Activated naive CD8-positive, alpha-beta T cell treated with anti-CD3 and anti-CD28 coated beads, Interleukin-2, amount 50 U/mL, for 24 hours (primary cell): ENCODE measurements around the gene ATG10.
"Not testable (repeated sequence)": the region's sequence is repeated elsewhere in the genome, so short reads cannot be mapped to it uniquely, and the experiment has no call there.

Experiments
- ATAC-seq: fragments of 150-1000 bp; cut with Tn5 transposase; one replicate; pipeline ENCODE4 v1.10.0; 2021
- DNase-seq: peaks from one replicate; pipeline ENCODE4 v3.0.0; 2021
- H3K27ac Mint-ChIP-seq: one replicate; pipeline ENCODE4 v1.8.0; 2021; ENCODE audit warnings: mild to moderate bottlenecking, mixed read lengths
- H3K27me3 Mint-ChIP-seq: one replicate; pipeline ENCODE4 v1.8.0; 2021; ENCODE audit warnings: mixed read lengths
- H3K36me3 Mint-ChIP-seq: one replicate; pipeline ENCODE4 v1.8.0; 2021; ENCODE audit warnings: low read depth, mixed read lengths
- H3K4me1 Mint-ChIP-seq: one replicate; pipeline ENCODE4 v1.8.0; 2021; ENCODE audit warnings: mixed read lengths
- H3K4me3 Mint-ChIP-seq: one replicate; pipeline ENCODE4 v1.8.0; 2021; ENCODE audit warnings: mild to moderate bottlenecking, moderate library complexity, mixed read lengths
- H3K9me3 Mint-ChIP-seq: one replicate; pipeline ENCODE4 v1.8.0; 2021; ENCODE audit warnings: mixed read lengths

Gene ATG10

DNA sequence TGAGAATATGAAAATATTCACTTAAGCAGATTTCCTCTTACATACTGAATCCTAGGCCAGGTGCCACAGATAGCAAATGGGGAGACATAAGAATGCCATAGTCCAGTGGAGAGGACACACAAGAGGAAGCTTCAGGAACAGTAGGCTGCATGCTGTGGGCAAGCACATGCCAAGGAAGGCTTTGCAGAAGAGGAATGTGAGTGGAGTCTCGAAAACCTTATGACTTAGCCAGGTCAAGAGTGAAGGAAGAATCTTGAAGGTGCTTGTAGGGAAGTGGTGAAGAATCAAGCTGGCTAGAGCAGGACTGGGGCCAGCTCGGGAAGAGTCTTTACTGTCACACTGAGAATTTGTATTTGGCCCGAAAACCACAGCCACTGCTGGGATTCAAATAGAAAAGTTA is 285.9 kb downstream of the ATG10 start:
- DNase-seq (no peak), ATAC-seq (no peak)
- Mint-ChIP-seq H3K27ac (no peak overlapping the region), H3K4me3 (no peak overlapping the region), H3K27me3 (no peaks in the 10 kb centered on the region), H3K36me3 (peaks cover 3% of the 10 kb centered on the region), H3K4me1 (no peaks in the 10 kb centered on the region), H3K9me3 (no peaks in the 10 kb centered on the region)

DNA sequence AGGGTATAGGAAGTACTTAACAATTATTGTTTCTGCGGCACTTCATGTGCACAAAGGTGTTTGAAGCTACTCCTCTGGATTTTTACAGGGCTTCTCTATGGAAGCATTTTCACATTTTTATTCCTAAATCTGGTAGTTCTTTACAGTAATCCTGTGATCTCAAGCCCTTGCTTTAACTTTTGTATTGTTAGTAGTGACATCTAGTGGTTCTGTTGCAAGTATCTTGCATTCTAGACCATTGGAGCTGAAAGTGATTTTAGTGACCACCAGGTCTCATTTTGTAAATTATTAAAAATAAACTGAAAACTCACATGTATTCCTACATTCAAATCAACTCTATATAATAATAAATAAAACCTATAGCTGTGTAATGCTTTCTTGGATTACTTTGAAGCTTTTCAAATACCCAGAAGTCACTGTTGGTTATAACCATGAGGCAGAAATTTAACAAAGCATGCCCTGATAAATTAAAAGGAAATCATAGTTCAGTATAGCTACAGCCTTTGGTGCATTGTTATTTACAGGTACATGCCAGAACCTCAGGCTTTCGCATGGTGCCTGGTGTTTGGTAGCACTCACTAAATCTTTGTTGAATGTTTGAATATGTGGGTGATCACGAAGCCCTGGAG is 287.5 kb downstream of the ATG10 start:
- no peak for ATAC-seq
- Mint-ChIP-seq H3K9me3 (no peaks in the 10 kb centered on the region), H3K27me3 (no peaks in the 10 kb centered on the region), H3K4me3 (no peak overlapping the region), H3K36me3 (no peaks in the 10 kb centered on the region), H3K27ac (no peak overlapping the region), H3K4me1 (no peaks in the 10 kb centered on the region)
- DNase-seq: no peak

DNA sequence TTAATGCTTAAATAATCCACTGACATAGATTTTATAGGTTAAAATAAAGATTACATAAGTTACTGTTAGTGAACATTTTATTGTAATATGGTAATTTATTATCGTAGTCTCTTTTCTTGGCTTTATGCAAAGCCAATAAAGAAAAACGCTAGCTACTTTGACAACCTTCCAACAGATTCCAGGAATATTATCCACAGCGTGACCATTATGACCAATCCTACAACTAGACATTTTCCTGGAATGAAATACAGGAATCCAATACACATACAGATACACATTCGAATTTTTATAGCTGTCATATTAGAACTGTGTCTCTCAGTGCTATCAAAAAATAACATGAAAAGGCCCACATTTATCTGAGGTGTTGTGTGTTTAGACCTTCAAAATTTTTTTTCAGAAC is 293.2 kb downstream of the ATG10 start:
- no peak overlapping the region for H3K4me3 Mint-ChIP-seq
- H3K27ac Mint-ChIP-seq: no peak overlapping the region
- peaks cover 6% of the 10 kb centered on the region for H3K9me3 Mint-ChIP-seq
- H3K27me3 Mint-ChIP-seq: no peaks in the 10 kb centered on the region
- peaks cover 27% of the 10 kb centered on the region for H3K36me3 Mint-ChIP-seq
- peaks cover 2% of the 10 kb centered on the region for H3K4me1 Mint-ChIP-seq
- ATAC-seq (no peak), DNase-seq (no peak)

DNA sequence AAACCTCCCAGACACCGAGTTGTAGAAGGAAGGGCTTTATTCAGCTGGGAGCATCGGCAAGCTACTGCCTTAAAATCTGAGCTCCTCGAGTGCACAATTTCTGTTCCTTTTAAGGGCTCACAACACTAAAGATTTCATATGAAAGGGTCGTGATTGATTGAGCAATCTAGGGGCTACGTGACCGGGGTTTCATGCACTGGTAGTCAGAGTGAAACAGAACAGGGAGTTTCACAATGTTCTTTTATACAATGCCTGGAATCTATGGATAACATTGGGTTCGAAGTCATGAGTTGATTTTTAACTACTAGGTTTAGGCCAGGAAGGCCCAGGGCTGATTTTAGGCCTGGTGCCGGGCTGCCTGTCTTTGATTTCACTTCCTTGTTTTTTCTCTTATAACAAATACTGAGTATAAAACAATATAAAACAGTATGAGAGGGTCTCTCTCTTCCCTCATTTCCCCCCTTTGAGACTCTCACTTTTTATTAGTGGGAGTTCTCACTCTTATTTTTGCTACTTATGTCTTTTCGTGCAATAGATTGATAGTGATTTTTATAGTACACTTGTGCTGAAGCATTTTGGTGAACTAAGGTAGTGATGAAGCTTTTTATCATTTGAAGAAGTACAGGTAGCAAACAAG is 295.6 kb downstream of the ATG10 start:
- not testable (repeated sequence) for H3K27ac Mint-ChIP-seq, ATAC-seq, H3K4me1 Mint-ChIP-seq, H3K4me3 Mint-ChIP-seq, H3K27me3 Mint-ChIP-seq, DNase-seq, H3K9me3 Mint-ChIP-seq
- H3K36me3 Mint-ChIP-seq: peaks cover 38% of the 10 kb centered on the region

DNA sequence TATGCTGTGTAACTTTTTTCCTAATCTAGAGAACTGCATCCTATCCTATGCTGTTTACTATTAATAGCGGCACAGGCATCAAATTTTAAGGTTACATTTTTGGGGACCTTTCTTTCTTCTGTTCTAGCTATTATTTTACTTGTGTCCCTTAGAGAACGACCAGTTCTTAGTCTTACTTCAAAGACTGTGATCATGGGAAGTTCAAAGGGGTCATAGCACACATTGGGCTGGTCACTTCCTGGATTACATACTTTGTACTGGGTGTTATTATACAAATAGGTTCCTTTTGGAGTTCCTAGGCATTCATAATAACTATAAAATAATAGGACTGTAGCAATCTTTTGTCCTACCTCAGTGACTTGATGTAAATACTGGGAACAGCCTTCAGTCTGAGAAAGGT is 297.5 kb downstream of the ATG10 start:
- not testable (repeated sequence) for DNase-seq, H3K4me3 Mint-ChIP-seq, H3K27me3 Mint-ChIP-seq, ATAC-seq, H3K9me3 Mint-ChIP-seq, H3K27ac Mint-ChIP-seq
- peaks cover 18% of the 10 kb centered on the region for H3K4me1 Mint-ChIP-seq
- H3K36me3 Mint-ChIP-seq: peaks cover 55% of the 10 kb centered on the region

DNA sequence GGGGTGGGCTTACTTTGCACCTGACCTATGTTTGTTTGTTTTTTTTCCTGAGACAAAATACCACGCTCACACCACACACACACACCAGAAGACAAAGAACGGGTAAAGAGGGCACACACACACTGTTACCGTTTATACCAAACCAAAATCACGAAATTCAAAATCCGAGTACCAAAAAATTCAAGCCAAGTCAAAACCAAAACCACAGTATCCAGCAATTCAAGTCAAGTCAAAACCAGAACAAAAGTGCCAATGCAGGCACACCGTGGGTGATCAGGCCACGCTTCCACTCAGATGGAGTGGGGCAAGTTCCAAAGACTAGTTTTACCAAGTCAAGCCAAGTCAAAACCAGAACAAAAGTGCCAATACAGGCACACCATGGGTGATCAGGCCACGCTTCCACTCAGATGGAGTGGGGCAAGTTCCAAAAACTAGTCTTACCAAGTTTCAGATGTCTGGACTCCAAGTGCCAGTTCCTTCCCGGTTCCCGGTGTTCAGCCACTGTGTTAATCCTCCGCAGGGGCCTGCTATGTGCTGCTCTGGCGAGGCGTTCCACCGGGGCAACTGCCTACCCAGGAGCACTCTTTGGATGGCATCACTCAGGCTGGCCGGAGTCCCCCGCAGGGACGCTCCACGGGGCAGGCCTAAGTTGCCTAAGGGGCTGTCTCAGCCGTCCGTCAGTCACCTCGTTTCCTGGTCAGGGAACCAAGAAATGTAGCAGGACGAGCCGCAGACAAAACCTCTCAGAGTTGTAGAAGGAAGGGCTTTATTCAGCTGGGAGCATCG is 300.9 kb downstream of the ATG10 start:
- not testable (repeated sequence) for H3K9me3 Mint-ChIP-seq, DNase-seq, H3K27me3 Mint-ChIP-seq, H3K4me3 Mint-ChIP-seq, ATAC-seq
- Mint-ChIP-seq H3K4me1 (peaks cover 44% of the 10 kb centered on the region), H3K36me3 (peaks cover 84% of the 10 kb centered on the region), H3K27ac (peak overlapping the region; percentile 55)

DNA sequence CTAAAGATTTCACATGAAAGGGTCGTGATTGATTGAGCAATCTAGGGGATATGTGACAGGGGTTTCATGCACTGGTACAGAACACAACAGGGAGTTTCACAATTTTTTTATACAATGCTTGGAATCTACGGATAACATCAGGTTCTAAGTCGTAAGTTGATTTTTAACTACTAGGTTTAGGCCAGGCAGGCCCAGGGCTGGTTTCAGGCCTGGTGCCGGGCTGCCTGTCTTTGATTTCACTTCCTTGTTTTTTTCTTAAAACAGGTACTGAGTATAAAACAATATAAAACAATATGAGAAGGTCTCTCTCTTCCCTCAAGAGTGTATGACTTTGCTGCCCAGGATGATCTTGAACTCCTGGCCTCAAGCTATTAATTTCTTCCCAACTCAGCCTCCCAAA is 301.6 kb downstream of the ATG10 start:
- H3K9me3 Mint-ChIP-seq, DNase-seq, H3K27me3 Mint-ChIP-seq, H3K4me3 Mint-ChIP-seq, ATAC-seq: not testable (repeated sequence)
- Mint-ChIP-seq H3K27ac (peak overlapping the region; percentile 55), H3K4me1 (peaks cover 47% of the 10 kb centered on the region), H3K36me3 (peaks cover 83% of the 10 kb centered on the region)

DNA sequence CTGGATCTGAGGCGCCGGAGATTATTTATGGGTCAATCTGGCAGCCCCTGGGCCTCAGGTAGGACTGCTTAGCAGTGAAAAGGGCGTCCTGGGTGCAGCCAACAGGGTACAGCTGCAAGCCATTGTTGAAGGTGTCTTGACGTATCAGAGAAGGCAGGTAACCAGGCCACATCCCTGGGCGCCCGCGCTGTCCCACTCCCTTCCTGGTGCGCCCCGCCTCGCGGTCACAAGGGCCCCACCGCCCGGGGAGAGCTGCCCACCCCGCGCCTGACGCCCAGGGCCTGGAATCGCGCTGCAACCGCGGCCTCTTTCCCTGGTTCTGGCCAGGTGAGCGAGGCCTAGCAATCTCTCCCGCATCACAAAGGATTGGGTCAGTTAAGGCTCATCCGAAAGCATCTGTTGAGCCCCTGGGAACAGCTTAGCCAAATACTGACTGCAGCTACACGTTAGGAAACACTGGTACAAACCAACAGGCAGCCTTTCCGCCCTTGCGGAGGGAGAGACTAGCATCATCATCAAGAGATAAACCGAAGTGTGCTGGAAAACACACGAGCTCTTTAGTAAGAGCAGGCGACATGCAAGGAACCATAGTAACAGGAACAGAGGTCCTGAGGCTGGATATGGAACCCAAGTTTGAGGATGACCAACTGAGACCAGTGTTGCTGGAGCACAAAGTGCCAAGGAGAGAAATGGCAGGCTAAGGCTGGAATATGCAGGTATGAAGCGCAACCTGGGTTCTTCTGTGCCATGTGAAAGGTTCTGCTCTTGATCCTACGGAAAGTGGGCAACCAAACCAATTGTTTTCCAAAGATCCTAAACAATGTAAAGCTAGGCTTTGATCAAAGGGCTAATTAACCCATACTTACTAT is 302.8 kb downstream of the ATG10 start:
- H3K9me3 Mint-ChIP-seq: no peaks in the 10 kb centered on the region
- H3K27me3 Mint-ChIP-seq: no peaks in the 10 kb centered on the region
- H3K36me3 Mint-ChIP-seq: peaks cover 74% of the 10 kb centered on the region
- H3K4me3 Mint-ChIP-seq: peak overlapping the region; percentile 93
- ATAC-seq: no peak
- no peak for DNase-seq
- H3K4me1 Mint-ChIP-seq: peaks cover 53% of the 10 kb centered on the region
- H3K27ac Mint-ChIP-seq: peak overlapping the region; percentile 81

DNA sequence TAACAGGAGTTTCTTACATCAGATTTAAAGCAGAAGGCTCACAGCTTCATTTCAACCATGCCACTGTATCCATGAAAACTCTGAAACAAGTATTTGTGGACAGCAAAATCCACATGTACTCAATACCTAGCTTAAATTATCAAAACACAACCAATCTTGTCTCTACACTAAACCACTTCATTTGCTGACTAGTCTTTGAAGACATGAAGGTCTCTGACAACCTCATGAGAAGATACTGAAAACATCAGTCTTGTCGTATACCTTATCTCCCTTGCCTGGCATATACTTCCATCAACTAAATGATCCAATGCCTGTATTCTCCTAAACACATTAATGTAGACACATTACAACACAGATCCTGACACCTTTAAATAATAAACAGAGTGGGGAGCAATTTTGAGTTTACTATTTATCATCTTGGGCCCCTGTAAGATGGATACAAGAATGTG is 303.4 kb downstream of the ATG10 start:
- Mint-ChIP-seq H3K4me1 (peaks cover 60% of the 10 kb centered on the region), H3K27ac (peak overlapping the region; percentile 81)

DNA sequence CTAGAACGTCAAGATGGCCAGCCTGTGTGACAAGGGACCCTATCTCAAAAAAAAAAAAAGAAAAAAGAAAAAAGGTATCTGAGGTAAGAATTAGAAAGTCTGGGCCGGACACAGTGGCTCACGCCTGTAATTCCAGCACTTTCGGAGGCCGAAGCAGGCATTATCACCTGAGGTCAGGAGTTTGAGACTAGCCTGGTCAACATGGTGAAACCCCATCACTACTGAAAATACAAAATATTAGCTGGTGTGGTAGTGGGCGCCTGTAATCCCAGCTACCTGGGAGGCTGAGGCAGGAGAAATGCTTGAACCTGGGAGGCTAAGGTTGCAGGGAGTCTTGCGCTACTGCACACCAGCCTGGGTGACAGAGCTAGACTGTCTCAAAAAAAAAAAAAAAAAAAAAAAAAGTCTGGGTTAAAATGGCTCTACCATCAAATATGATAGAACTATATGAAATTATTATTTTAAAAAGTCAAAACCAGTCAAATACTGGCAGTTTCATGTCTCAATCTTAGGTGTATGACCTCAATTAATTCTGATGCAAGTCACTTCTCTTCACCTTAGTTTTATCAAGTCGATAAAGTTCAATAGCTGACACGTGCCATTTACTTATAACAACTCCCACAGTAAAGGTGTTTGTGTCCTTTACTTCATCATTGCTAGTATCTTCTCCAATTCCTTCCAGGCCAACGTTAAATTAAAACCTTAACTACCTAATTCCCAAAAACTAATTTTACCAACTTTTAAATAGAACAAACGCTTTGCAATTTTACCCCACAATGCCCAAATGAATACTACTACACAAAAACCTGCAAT is 305.2 kb downstream of the ATG10 start:
- DNase-seq: no peak
- Mint-ChIP-seq H3K4me3 (peak overlapping the region; percentile 93), H3K36me3 (peaks cover 59% of the 10 kb centered on the region), H3K27ac (peak overlapping the region; percentile 99), H3K9me3 (no peaks in the 10 kb centered on the region), H3K27me3 (no peaks in the 10 kb centered on the region), H3K4me1 (peaks cover 66% of the 10 kb centered on the region)
- no peak for ATAC-seq

More for the DNA sequence above, 303.4 kb downstream of the ATG10 start:
- Mint-ChIP-seq H3K4me3 (peak overlapping the region; percentile 93), H3K36me3 (peaks cover 68% of the 10 kb centered on the region), H3K9me3 (no peaks in the 10 kb centered on the region), H3K27me3 (no peaks in the 10 kb centered on the region)
- ATAC-seq: no peak
- DNase-seq: no peak

DNA sequence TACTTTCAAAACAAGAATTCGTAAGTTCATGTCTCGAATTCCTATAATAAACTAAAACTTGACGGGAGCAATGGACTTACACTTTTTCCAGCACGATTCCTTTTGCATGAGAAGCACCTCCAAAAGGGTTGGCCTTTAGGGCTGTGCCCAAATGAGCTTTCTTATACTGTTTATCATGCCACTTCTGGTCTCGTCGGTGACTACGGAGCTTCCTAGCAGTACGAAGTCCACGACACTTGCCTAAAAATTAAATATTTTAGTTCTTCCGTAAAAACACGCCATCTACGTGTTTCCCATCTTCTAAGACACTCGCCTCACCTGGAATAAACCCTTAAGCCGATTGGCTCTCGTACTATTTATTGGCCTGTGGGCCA is 305.8 kb downstream of the ATG10 start:
- no peak for ATAC-seq
- Mint-ChIP-seq H3K9me3 (no peaks in the 10 kb centered on the region), H3K36me3 (peaks cover 56% of the 10 kb centered on the region), H3K4me1 (peaks cover 63% of the 10 kb centered on the region), H3K27ac (peak overlapping the region; percentile 99), H3K27me3 (no peaks in the 10 kb centered on the region), H3K4me3 (peak overlapping the region; percentile 93)
- no peak for DNase-seq

DNA sequence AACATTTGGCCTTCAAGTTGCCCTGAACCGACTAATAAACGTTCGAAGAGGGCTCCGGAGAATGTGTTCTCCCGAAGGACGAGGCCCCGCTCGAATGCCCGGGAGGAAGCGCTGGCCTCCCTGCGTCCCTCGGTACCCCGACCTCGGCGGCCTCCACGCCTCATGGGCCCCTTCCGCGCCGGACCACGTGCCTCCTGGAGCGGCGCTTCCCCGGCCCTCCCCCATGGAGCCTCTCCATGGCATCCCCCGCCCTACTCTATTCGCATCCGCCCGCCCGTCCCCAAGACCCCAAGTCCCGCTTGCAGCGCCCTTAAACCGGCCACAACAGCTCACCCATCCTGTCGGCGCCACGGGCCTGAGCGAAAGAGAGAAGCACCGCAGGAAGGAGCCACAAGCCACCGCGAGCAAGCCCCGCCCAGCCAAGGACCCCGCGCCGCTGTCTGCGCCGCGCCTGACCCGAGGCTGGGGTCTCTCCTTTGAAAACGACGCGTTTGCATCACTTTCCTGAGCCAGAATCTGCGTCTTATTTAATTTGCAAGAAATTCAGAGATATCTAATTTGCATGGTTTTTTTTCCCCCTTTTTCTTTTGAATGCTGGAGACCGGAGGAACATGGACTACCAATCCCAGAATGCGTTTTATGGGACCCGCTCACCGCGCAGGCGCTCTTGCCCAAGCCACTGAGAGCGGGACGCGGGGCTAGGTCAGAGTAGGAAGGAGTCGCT is 306.3 kb downstream of the ATG10 start, which contains the start of gene RPS23:
Gene RPS23, minus strand, starts transcription at position 368 of the 724 bp plus-strand sequence. Its CDS starts 31 bp downstream, at position 337.
- ATAC-seq (peak; percentile 92), DNase-seq (peak; percentile 87)
- peaks cover 59% of the 10 kb centered on the region for H3K4me1 Mint-ChIP-seq
- H3K27ac Mint-ChIP-seq: peak within 1 kb of the TSS; percentile 99
- H3K36me3 Mint-ChIP-seq: peaks cover 52% of the 10 kb centered on the region
- peak within 1 kb of the TSS; percentile 93 for H3K4me3 Mint-ChIP-seq
- no peaks in the 10 kb centered on the region for H3K27me3 Mint-ChIP-seq
- no peaks in the 10 kb centered on the region for H3K9me3 Mint-ChIP-seq
